Smooth muscle cell (in vitro differentiated cells): Measurements from ENCODE around the gene NUDCD2. TPM values are rescaled to one million over a fixed set of nuclear protein-coding genes. Genes with fewer than 3 reads are reported as not detected.

ENCODE experiments used
- DNase-seq: peaks from one replicate; lab custom pipeline; 2025; ENCODE audit not compliant: unreplicated experiment; lab: John Stamatoyannopoulos, UW
- H2AFZ ChIP-seq: fragments of 200-600 bp; sonication (generic); 2 replicates; pipeline ENCODE4 v1.6.0; 2016; ENCODE audit warnings: antibody characterized with exemption, low read depth, mild to moderate bottlenecking
- H3F3A ChIP-seq: fragments of 200-600 bp; sonication (generic); 2 replicates; pipeline ENCODE4 v1.6.0; 2017; ENCODE audit warnings: antibody characterized with exemption, low read depth
- H3K27ac ChIP-seq: fragments of 200-600 bp; sonication (generic); 2 replicates; pipeline ENCODE4 v1.5.1; 2016; ENCODE audit warnings: low read depth, mild to moderate bottlenecking
- H3K27me3 ChIP-seq: fragments of 200-600 bp; sonication (generic); 2 replicates; pipeline ENCODE4 v1.6.1; 2016; ENCODE audit warnings: low read depth, mild to moderate bottlenecking
- H3K36me3 ChIP-seq: fragments of 200-600 bp; sonication (generic); 2 replicates; pipeline ENCODE4 v1.5.1; 2016; ENCODE audit warnings: low read depth
- H3K4me1 ChIP-seq: fragments of 200-600 bp; sonication (generic); 2 replicates; pipeline ENCODE4 v1.5.1; 2016; ENCODE audit warnings: low read depth
- H3K4me2 ChIP-seq: fragments of 200-600 bp; sonication (generic); 2 replicates; pipeline ENCODE4 v1.6.0; 2016; ENCODE audit warnings: mild to moderate bottlenecking
- H3K4me3 ChIP-seq: fragments of 200-600 bp; sonication (generic); 2 replicates; pipeline ENCODE4 v1.5.1; 2016; ENCODE audit warnings: mild to moderate bottlenecking
- H3K79me2 ChIP-seq: fragments of 200-600 bp; sonication (generic); 2 replicates; pipeline ENCODE4 v1.6.0; 2016; ENCODE audit warnings: low read depth, mild to moderate bottlenecking
- H3K9ac ChIP-seq: fragments of 200-600 bp; sonication (generic); 2 replicates; pipeline ENCODE4 v1.6.0; 2016; ENCODE audit warnings: low read depth
- H3K9me3 ChIP-seq: fragments of 200-600 bp; sonication (generic); replicated peaks from 2 replicates; pipeline ENCODE4 v1.5.1; 2016; ENCODE audit warnings: low read depth
- H4K20me1 ChIP-seq: fragments of 200-600 bp; sonication (generic); 2 replicates; pipeline ENCODE4 v1.6.0; 2016; ENCODE audit warnings: low read depth
- WGBS: methylation state at CpG from one replicate; pipeline ENCODE4 v1.1.7; 2016; ENCODE audit warnings: low lambda C conversion rate; 5-methylcytosine and 5-hydroxymethylcytosine counted together
- polyA plus RNA-seq: library from polyadenylated mRNA; unstranded; fragments of >200 nt; fragmentation: Nextera tagmentation; extraction: Ambion mirVana; gene quantifications from 2 replicates; pipeline ENCODE4 v1.2.1, GENCODE V29; 2016
- total RNA-seq: library from RNA; depleted of rRNA; stranded (reverse); fragments of >200 nt; gene quantifications from 2 replicates; pipeline ENCODE4 v1.2.3, GENCODE V29; 2014
- TF ChIP-seq, protein P1 (sequence below): fragments of 200-600 bp; sonication (generic); IDR thresholded peaks from 2 replicates; pipeline ENCODE4 v1.5.1; 2017; ENCODE audit warnings: borderline replicate concordance, mild to moderate bottlenecking, antibody characterized with exemption; ENCODE audit not compliant: insufficient read depth, poor library complexity, severe bottlenecking

NUDCD2 gene
- total and polyA plus RNA-seq, 2 experiments from 2014 or later: 6.4 to 31.7 TPM

DNA sequence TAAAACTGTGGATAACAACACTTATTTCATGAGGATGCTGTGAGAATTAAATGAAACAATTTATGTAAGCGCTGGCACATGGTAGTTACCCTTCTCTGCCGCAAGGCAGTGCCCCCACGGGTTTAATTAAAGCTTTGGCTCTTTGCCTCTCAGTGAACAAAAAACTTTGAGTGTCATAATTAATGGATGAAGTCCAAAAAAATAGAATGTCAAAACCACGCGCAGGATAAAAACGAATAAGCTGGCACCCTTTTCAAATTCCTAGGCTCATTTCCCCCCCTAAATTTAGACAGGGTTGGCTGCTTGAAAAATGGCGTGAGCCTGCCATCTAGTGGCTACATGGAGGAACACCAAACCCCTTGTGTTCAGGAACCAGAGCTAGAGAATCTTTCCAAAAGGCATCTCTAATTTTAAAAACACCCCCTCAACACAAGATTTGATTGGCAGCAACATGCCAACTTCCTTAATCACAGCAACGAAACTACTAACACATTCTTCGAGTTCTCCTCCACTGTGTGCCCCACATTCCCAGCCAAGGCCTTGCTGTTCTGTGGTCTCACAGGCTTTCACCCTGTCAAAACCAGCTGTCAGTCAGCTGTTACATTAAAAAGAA lies 51.5 kb downstream of the NUDCD2 start:
- peaks cover 17% of the 10 kb centered on the region for H3F3A ChIP-seq
- H3K9ac ChIP-seq: no peak overlapping the region
- no peaks in the 10 kb centered on the region for H3K79me2 ChIP-seq
- no peak overlapping the region for H2AFZ ChIP-seq
- peak overlapping the region; percentile 57 for H3K4me2 ChIP-seq
- peak; percentile 9 for DNase-seq
- H3K36me3 ChIP-seq: no peaks in the 10 kb centered on the region
- H4K20me1 ChIP-seq: no peaks in the 10 kb centered on the region
- no peaks in the 10 kb centered on the region for H3K9me3 ChIP-seq
- H3K4me1 ChIP-seq: peaks cover 6% of the 10 kb centered on the region
- H3K27me3 ChIP-seq: no peaks in the 10 kb centered on the region
- WGBS: 23% methylated on average over 9 of the region's 9 CpGs
- H3K27ac ChIP-seq: peak overlapping the region; percentile 50
- no peak overlapping the region for H3K4me3 ChIP-seq
- TF ChIP-seq, protein P1, sequence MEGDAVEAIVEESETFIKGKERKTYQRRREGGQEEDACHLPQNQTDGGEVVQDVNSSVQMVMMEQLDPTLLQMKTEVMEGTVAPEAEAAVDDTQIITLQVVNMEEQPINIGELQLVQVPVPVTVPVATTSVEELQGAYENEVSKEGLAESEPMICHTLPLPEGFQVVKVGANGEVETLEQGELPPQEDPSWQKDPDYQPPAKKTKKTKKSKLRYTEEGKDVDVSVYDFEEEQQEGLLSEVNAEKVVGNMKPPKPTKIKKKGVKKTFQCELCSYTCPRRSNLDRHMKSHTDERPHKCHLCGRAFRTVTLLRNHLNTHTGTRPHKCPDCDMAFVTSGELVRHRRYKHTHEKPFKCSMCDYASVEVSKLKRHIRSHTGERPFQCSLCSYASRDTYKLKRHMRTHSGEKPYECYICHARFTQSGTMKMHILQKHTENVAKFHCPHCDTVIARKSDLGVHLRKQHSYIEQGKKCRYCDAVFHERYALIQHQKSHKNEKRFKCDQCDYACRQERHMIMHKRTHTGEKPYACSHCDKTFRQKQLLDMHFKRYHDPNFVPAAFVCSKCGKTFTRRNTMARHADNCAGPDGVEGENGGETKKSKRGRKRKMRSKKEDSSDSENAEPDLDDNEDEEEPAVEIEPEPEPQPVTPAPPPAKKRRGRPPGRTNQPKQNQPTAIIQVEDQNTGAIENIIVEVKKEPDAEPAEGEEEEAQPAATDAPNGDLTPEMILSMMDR: peak; percentile 89

DNA sequence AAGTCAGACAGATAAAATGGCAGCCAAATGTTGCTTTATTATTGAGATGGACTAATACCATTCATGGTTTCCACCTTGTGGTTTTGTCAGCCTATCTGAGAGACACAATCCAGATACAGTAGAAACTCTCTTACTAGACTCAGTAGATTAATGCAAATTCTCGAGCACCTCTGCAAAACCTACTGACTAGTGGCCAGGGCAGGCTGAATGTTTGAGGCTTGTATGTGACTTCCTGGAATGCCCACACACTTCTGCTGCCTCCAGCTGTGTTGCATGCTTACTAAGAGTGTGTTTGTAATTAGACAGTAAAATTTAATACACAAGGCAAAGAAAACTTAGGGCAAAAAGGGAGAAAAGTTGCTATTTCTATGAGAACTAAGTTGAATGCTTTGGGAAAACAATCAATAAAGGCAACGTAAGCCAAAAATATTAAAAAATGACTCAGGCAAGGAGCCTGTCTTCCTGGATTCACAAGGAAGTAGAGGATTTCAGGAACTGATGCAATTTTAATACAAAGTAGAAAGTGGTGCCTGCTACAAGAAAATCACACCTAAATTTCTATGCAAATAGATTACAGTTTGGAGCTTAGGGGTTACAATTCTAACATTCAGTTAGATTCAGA lies 52.8 kb downstream of the NUDCD2 start:
- Histone ChIP-seq H3K9ac (no peak overlapping the region), H3K4me2 (peak overlapping the region; percentile 57), H3F3A (peaks cover 17% of the 10 kb centered on the region), H3K79me2 (no peaks in the 10 kb centered on the region), H3K4me3 (no peak overlapping the region), H3K27me3 (no peaks in the 10 kb centered on the region), H4K20me1 (no peaks in the 10 kb centered on the region), H3K4me1 (peaks cover 6% of the 10 kb centered on the region), H3K9me3 (no peaks in the 10 kb centered on the region), H2AFZ (no peak overlapping the region), H3K27ac (peak overlapping the region; percentile 50), H3K36me3 (no peaks in the 10 kb centered on the region)
- TF ChIP-seq, protein P1: no peak
- no peak for DNase-seq
- 21% methylated on average over 2 of the region's 2 CpGs for WGBS

- TF ChIP-seq, protein P1: no peak
- H2AFZ ChIP-seq: no peak overlapping the region
- peaks cover 6% of the 10 kb centered on the region for H3K4me1 ChIP-seq
- H4K20me1 ChIP-seq: no peaks in the 10 kb centered on the region
- 90% methylated on average over 10 of the region's 10 CpGs for WGBS
- H3K79me2 ChIP-seq: no peaks in the 10 kb centered on the region
- H3K4me2 ChIP-seq: no peak overlapping the region
- no peaks in the 10 kb centered on the region for H3K9me3 ChIP-seq
- no peak overlapping the region for H3K4me3 ChIP-seq
- H3K27ac ChIP-seq: no peak overlapping the region
- no peak for DNase-seq
- no peak overlapping the region for H3K9ac ChIP-seq
- H3F3A ChIP-seq: peaks cover 17% of the 10 kb centered on the region
- no peaks in the 10 kb centered on the region for H3K27me3 ChIP-seq
- no peaks in the 10 kb centered on the region for H3K36me3 ChIP-seq
Measured at GRCh38 chr5:163404364-163405173, 55.3 kb downstream of the NUDCD2 start.
